ENCODE results near the gene SH3D19.

SH3D19 gene

GRCh38 chr4:151227731-151228130 is 97.7 kb downstream of the SH3D19 start:
- DNase-seq, result peak in 1 of 2 experiments; percentile 3

GRCh38 chr4:151227172-151227571 is 98.2 kb downstream of the SH3D19 start:
- no peak for DNase-seq

GRCh38 chr4:151226004-151226932 is 99.1 kb downstream of the SH3D19 start:
- no peak for DNase-seq

- peak; percentile 31 to 36 for DNase-seq
These were observed 101.9 kb downstream of the SH3D19 start for GRCh38 chr4:151223465-151223864.

- no peak for DNase-seq
These were observed 105.5 kb downstream of the SH3D19 start for GRCh38 chr4:151219948-151220347.

- DNase-seq, result no peak
These were observed 106.3 kb downstream of the SH3D19 start for GRCh38 chr4:151219091-151219490.

GRCh38 chr4:151218343-151218742 is 107.1 kb downstream of the SH3D19 start:
- DNase-seq, result no peak

- no peak for DNase-seq
These were observed 108.1 kb downstream of the SH3D19 start for GRCh38 chr4:151217326-151217725.

GRCh38 chr4:151215295-151215694 is 110.1 kb downstream of the SH3D19 start:
- DNase-seq, result no peak

GRCh38 chr4:151207868-151208267 is 117.5 kb downstream of the SH3D19 start:
- no peak for DNase-seq

GRCh38 chr4:151207186-151207585 is 118.2 kb downstream of the SH3D19 start:
- DNase-seq, result no peak

- no peak for DNase-seq
These were observed 119.0 kb downstream of the SH3D19 start for GRCh38 chr4:151206241-151207005.

GRCh38 chr4:151205722-151206121 is 119.7 kb downstream of the SH3D19 start:
- no peak for DNase-seq

GRCh38 chr4:151204925-151205524 is 120.4 kb downstream of the SH3D19 start:
- DNase-seq, result no peak

GRCh38 chr4:151202851-151203455 is 122.5 kb downstream of the SH3D19 start:
- DNase-seq, result no peak

GRCh38 chr4:151202381-151202780 is 123.0 kb downstream of the SH3D19 start:
- no peak for DNase-seq

GRCh38 chr4:151199319-151200190 is 125.8 kb downstream of the SH3D19 start:
- no peak for DNase-seq

GRCh38 chr4:151198748-151199147 is 126.7 kb downstream of the SH3D19 start:
- DNase-seq, result no peak

- no peak for DNase-seq
These were observed 128.2 kb downstream of the SH3D19 start for GRCh38 chr4:151197247-151197646.

GRCh38 chr4:151195801-151196200 is 129.6 kb downstream of the SH3D19 start:
- no peak for DNase-seq

GRCh38 chr4:151193414-151193813 is 132.0 kb downstream of the SH3D19 start:
- DNase-seq, result no peak
